Esophagus muscularis mucosa (tissue), 3 donors: ENCODE results near the gene KREMEN2.

Experiments used
- CTCF ChIP-seq, 3 experiments: fragments of 200-600 bp in 2 of 3; fragments of 450-650 bp in 1 of 3; sonication (generic) in 2 of 3; IDR thresholded peaks; one replicate each; pipeline ENCODE4 v1.5.1; 2017 to 2019; ENCODE audit warnings: antibody characterized with exemption in 3 of 3, mild to moderate bottlenecking in 2 of 3, moderate library complexity in 1 of 3
- POLR2A ChIP-seq: fragments of 450-650 bp; IDR thresholded peaks from one replicate; pipeline ENCODE4 v1.6.1; 2017; ENCODE audit warnings: antibody characterized with exemption, moderate library complexity, mild to moderate bottlenecking, low read depth

GRCh38 chr16:3004781-3005284 is 40.8 kb downstream of the KREMEN2 start:
- TF ChIP-seq POLR2A (no peak), CTCF (IDR thresholded peaks at IDR 0.05) (no peak)
